ENCODE data around the gene KLHDC10.

- TF ChIP-seq CTCF (conservative IDR thresholded peaks at IDR 0.05; ENCODE audit: low read depth, low read length) (no peak), EZH2 (IDR thresholded peaks at IDR 0.05; ENCODE audit: borderline replicate concordance, low read depth, low read length, poor library complexity, severe bottlenecking) (no peak)
Measured at GRCh38 chr7:130174237-130174959, 104.1 kb downstream of the KLHDC10 start.
